Measurements from ENCODE around the gene MICU1.
"Not testable (repeated sequence)": the region's sequence is repeated elsewhere in the genome, so short reads cannot be mapped to it uniquely, and the experiment has no call there.

MICU1 gene

DNA sequence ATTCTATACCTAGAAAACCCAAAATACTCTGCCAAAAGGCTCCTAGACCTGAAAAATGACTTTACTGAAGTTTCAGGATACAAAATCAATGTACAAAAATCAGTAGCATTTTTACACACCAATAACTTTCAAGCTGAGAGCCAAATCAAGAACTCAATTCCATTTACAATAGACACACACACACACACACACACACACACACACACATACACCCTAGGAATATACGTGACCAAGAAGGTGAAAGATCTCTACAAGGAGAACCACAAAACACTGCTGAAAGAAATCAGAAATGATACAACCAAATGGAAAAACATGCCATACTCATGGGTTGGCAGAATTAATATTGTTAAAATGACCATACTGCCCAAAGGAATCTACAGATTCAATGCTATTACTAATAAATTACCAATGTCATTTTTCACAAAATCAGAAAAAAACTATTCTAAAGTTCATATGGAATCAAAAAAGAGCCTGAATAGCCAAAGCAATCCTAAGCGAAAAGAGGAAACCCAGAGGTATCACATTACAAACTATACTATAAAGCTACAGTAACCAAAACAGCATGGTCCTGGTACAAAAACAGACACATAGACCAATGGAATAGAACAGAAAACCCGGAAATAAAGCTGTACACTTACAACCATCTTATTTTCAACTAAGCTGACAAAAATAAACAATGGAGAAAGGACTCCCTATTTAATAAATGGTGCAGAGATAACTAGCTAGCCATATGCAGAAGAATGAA is 122.0 kb downstream of the MICU1 start:
- no peak for DNase-seq

DNA sequence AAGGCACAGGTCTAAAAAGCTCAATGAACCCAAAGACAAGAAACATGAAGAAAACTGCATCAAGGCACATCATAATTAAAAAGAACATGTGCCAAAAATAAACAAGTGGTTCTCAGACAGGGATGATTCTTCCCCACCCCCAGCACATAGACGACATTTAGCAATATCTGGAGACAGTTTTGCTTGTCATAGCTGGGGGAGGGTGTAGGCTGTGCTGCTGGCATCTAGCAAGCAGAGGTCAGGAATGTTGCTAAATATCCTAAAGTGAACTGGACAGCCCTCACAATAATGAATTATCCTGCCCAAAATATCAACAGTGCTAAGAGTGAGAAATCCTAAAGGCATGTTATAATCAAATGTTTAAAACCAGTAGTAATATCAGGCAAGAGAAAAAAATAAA is 122.6 kb downstream of the MICU1 start:
- DNase-seq: no peak

DNA sequence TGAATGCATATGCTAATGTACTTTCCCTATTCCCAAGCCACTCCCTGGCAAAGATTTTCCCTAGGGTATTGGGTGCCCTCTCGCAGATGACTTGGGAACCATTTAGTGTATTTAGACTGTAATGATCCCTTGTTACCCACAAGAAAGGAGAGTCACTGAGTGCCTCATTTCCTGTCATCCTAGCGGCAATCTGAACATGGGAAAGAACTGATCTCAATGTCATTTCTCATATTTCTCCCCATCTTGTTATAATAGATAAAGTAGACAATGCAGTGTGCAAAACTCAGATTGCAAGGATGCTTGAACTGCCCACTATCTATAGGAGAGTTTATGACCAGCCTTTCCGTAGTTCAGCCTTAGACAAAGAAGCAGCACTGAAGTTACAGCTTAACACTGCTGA is 123.3 kb downstream of the MICU1 start:
- no peak for DNase-seq

DNA sequence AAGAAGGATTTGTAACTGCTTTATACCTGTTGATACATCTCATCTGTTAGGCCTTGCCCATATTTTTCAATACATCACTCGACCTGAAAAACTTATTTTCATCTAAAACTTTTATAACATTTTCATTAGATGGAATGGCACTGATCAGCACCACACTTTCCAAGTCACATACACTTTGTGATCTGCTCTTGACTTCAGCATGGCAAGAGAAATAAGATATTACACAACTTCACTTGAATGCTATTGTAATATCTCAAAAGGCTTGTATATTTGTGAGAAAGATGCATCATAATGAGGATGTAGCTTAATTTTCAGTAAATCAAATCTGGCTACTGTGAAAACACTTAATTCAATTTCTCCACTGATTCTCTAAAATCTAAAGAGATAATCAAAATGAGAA is 126.2 kb downstream of the MICU1 start:
- DNase-seq: no peak

DNA sequence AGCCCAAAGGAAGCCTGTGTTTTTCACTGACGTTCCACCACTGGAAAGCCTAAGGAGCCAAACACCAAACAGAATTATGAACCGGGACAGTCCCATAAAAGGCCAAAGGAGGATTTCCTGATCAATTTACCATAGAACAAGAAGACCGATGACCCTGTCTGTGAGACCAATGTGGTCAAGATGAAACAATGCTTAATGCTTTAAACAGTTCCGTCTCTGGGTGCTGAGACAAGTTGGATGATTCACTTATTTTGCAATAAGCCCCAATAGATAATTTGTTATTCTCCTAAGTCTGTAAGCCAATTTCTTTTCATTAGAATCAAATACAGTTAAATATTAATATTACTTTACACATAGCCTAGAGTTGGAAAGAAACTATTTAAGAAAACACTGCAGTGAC is 134.9 kb downstream of the MICU1 start:
- no peak for DNase-seq

DNA sequence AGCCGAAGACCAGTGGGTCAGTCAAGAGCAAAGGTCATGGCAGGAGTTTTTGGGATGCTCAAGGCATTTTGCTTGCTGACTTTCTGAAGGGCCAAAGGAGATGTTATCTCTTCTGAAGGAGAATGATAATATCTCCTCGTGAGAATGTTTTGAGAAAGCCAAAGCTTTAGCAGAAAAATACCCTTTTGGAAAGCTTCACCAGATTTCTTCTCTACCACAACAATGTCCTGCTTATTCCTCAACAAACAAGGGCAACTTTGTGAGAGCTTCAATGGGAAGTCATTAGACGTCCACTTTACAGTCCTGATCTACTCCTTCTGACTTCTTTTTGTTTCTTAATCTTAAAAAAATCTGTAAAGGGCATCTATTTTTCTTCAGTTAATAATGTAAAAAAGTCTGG is 138.4 kb downstream of the MICU1 start:
- no peak for DNase-seq

DNA sequence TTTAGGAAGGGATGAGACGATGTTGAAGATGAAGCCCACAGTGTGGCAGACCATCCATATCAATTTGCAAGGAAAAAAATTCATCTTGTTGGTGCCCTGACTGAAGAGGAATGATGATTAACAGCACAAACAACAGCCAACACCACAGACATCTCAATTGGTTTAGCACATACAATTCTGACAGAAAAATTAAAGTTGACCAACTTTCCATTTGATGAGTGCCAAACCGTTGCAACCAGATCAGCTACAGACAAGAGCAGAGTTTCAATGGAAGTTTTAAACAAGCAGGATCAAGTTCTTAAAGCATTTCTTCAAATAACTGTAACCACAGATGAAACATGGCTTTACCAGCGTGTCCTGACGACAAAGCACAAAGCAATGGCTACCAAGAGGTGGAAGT is 138.8 kb downstream of the MICU1 start:
- DNase-seq: no peak

DNA sequence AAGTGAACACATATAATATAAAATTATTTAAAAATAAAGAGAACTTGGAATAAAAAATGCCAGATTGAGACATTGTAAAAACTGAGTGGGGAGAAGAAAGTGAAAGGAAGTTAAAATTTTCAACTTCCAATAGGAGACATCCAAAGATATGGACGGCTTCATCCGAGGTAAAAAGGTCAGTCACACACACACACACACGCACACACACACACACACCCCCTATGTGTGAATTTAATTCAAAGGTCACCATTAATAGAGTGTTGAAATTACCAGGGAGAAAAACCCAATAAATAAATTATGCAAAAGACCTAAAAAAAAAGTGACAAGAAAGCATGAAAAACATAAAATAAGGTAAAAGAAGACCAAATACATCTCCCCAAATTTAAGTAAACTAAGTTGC is 140.2 kb downstream of the MICU1 start:
- no peak for DNase-seq

DNA sequence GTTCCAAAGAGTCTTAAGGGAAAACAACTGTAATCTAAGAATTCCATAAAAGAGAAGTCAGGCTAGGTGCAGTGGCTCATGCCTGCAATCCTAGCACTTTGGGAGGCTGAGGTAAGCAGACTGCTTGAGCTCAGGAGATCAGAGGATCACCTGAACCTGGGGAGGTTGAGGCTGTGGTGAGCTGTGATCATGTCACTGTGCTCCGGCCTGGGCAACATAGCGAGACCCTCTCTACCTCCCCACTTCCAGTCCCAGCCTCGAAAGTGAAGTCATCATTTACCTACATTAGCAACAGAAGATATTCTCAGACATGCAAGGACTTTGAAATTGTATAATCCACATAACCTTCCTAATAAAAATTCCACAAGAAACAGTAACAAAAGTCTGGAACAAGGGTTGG is 141.4 kb downstream of the MICU1 start:
- DNase-seq: no peak

DNA sequence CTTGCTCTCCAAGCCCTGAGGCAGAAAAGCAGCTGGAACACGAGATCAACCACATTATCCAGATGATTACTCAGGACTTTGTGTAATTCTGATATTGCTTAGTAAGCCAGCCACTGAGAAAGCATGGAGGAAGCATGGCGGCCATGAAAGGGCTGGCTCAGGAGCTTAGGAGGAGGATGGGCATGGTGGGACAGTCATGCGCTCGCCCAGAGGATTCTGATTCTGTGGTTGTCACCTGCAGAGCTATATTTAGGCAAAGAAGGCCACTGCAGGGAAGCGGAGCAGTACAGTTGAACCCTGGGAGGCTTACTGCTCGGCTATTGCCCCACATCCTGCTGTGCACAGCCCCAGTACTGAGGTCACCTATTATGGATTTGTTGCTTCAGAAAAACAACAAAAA is 142.4 kb downstream of the MICU1 start:
- DNase-seq: no peak

DNA sequence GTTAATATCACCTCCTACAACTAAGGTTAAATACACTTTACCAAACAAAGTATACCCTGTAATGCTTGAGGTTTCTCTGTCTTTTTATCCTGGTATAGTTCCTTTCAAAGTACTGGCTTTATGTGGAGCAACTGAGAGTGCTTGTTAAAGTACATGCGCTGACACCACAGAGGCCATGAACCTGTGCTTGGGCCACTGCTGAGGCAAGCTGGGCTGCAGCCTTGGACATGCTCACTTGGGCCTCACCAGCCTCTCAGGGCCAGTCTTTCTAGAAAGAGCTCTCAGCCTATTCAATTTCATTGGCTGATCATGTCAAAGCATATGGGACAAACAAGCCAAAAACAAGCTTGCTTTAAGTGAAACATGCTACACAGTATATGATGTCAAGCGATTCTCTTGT is 145.0 kb downstream of the MICU1 start:
- DNase-seq: no peak

DNA sequence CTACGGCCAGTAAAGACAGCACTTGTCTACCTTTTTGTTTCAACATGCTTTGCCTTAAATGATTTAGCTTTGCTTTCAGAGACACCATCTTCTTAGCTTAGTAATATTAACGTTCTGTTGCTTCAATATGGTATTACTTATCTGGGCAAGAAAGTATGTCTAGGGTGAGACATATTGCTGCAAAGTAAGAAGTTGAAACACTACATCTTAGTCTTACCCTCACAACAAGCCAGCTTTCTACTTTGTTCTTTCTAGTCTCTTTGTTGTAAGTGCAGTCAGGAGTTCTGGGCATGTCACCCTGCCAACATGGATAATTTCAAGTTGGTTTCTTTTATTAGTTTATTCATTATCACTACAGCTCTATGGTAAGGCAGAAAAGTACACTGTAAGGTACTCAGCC is 148.4 kb downstream of the MICU1 start:
- no peak for DNase-seq

DNA sequence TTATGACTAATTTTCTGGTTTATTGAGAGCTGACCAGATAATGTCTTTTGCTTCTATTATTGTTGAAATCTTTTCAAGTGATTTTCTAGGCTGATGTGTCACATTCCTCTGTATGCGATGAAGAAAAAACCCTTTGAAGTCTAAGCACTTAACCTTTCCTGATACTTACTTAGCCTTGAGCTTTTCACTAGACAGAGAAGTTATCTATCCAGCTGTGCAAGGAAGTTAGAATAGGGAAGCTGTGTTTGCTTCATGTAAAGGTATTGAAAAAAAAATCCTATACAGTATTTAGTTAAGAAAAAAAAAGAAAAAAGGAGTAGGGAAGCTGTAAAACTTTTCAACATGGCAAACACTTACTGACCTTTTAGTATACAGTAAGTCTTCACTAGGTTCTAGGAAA is 153.6 kb downstream of the MICU1 start:
- no peak for DNase-seq

DNA sequence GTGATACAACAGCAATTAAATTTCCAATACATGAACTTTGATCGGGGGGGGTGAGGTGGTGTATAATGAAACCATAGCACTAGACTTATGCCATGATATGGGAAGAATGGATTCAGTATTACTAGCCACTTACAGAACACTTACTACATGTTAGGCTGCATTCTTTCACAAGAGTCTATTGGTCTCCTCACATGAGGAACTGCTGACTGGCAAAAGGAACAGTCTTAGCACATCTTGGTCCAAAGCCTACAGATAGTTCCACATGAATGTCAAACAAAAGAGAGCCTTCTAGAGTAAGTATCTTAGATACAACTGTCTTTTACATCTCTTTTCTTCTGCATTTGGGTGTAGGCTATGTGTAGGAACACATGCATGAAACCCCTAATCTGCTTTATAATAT is 155.2 kb downstream of the MICU1 start:
- DNase-seq: no peak

DNA sequence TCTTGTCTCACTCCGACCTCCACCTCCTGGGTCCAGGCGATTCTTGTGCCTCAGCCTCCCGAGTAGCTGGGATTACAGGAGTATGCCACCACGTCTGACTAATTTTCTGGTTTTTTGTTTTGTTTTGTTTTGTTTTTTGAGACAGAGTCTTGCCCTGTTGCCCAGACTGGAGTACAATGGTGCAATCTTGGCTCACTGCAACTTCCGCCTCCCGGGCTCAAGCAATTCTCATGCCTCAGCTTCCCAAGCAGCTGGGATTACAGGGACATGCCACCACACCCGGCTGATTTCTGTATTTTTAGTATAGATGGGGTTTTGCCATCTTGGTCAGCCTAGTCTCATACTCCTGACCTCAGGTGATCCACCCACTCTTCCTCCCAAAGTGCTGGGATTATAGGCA is 158.8 kb downstream of the MICU1 start:
- DNase-seq: not testable (repeated sequence)

DNA sequence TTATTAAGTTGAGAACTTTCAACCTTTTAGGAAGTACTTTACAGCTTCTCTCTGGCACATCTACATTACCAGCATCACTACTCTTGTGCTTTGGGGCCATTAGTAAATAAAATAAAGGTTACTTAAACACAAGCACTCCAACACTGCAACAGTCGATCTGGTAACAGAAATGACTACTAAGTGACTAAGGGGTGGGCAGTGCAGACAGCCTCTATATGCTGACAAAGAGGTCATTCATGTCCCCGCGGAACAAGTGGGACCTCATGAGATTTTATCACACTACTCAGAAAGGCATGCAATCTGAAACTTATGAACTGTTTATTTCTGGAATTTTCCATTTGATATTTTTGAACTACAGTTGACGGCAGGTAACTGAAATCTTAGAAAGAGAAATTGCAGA is 159.9 kb downstream of the MICU1 start:
- DNase-seq: no peak

DNA sequence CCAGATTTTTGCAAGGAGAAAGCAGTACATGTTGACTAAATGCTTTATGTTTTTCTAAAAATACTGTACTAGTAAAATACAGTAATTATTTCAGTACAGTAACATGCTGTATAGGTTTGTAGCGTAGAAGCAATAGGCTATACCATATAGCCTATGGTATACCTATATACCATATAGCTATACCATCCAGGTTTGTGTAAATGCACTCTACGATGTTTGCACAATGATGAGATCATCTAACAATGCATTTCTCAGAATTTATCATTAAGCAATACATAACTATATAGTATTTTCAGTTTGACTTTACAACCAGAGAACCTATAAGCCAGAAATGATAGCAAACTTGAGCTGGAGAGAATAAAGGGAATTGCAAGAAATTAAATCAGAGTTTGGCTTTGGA is 161.4 kb downstream of the MICU1 start:
- no peak for DNase-seq

DNA sequence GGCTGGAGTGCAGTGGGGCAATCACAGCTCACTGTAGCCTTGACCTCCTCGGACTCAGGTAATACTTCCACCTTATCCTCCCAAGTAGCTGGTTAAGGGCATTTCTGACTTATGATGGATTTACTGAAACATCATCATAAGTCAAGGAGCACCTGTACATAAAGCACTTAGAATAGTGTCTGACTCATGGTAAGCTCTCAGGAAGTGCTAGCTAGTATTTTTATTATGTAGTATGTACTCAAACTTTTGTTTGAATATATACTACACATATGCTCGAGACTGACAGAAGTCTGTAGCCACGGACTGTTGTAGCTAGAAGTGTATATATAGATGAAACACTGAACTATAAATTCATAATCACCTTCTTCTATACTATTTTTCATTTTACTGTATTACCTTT is 163.6 kb downstream of the MICU1 start:
- no peak for DNase-seq

DNA sequence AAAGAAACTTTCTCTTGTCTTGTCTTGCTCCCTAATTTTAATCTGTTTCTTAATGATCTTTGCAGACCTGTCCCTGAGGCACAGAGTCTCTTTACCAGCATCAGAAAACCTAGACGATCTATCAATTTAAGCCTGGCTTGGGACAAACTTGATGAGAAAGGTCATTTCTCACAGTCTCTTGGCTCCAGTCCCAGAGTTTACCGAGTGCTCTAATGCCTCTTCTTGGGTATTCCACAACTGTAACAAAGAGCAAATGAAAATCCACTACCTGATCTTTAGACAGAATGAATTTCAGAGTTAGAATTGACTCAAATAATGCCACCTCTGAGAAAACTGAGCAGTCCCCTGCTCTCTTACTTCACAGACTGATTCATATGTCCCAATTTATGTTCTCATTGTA is 164.8 kb downstream of the MICU1 start:
- DNase-seq: no peak

DNA sequence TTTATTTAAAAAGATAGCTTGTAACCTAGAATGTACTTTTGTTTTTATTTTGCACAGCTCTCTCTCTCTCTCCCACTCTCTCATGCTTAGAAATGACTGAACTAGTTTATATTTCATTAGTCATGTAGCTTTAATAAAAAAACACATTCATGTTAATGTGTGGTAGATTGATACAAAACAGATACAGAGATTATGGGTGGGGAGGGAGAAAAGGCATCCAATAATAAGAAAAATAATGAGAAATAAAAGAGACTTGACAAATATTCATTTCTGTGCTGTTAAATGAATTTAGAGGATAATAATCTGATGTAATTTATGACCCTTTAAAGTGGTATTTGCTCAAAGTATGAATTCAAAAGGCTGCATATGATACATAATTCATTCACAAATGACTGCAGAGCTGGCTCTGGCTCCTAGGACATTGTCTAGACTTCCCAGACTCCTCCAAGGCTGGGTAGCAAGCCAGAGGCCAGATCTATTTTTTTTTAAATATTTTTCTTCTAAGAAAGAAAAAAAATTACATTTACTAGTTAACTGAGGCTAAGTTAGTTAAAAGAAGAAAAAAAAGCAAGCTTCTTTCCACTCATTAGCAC is 165.5 kb downstream of the MICU1 start:
- DNase-seq: no peak

DNA sequence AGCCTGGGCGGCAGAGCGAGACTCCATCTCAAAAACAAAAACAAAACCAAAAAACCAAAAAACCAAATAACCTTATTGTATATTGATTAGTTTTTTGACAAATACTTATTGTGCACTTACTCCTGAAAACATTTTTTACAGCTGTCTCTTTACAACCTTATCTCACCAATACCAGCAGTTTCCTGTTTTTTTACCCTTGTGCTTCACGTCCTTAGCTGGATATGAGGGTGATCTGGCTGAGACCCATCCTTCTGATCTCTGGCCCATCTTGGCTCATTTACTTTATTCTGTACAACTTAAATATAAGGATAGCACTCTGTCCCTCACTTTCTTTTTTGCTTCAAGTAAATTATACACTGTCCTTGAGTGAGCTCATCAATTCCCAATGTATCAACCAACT is 166.6 kb downstream of the MICU1 start:
- DNase-seq: no peak

DNA sequence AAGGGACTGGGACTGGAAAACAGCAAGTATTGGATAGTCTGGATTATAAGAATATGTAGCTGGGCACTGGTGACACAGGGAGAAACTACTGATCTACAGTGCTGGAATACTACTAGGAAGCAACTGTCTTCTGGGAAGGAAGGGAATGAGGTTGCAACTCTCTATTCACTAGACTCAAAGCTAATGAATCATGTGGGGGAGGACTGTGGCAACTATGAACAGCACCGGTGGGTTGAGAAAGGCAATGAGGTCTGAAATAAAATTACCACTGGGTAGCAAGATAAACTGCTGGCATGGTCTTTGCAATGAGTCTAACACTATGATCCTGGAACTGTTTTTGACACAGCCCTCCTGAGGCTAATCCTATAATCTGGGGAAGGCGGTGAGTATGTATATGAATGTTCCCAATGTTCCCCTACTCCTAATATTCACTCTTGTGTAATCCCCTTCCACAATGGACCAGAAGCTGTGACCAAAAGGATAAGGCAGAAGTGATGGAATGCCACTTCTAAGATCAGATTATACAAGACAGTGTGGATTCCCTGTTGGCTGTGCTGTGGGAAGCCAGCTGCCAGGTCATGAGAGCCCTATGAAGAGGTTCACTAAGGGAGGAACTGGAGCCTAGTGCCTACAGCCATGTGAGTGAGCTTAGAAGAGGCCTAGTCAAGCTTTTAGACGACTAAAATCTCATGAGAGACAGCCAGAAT is 169.8 kb downstream of the MICU1 start:
- no peak for DNase-seq

DNA sequence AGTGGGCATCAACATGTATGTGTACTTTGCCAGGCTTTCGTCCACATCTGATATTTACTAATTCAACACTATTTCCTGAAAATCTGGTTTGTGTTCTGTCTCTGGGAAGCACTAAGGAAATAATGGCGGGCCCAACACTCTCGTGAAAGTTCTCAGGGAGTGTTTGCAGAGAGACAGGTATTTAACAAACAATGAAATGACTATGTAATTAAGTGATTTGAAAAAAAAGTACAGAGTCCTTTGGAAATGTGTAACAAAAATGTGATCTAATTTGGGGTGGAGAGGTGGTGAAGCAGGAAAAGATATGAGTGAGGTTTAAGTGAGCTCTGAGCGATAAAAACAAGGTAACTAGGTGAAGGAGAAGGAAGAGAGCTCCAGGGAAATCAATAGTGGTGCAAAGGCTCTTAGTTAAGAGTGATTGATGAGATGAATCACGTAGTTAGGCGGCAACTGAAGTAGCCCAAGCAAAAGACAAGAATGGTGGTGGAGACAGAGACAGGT is 175.9 kb downstream of the MICU1 start:
- DNase-seq: no peak

DNA sequence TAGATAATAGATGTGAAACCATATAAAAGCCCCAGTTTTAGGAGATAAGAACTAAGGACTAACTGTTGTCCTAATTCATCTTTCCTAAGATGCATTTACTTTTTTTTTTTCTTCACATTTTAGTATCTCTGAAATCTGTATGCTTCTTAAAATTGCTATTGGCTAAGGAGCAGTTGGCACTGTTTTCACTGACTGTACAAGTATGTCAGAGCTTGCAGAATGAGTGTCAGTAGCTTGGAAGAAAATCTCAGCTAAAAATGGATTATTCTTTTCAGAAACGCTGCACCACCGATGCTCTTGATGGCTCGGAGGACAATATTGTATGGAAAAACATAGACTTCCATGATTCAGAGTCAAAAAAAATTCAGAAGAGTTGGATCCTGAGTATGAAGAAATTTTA is 180.0 kb downstream of the MICU1 start:
- DNase-seq: no peak

All from T-helper 1 cell (primary cell).